Measurements from ENCODE around the gene ACTL7B.

DNA sequence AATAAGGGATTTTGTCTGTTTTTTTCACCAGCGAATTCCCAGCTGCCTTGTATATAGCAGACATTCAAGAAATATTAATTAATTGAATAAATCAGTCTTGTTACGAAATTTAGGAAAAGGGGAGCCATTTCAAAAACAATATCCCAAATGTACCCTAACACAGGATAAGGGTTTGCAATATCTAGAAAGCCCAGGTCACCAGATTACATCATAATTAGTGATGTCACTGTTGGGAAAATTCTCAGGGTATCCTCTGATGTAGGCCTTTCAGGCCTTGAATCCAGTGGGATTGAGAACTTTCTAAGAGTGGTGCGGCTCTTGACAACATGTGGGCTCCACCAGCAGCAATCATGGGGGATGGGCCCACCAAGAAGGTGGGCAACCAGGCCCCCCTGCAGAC is 6.2 kb upstream of the ACTL7B start, which contains the start of gene ACTL7A:
- TF ChIP-seq CTCF (IDR thresholded peaks at IDR 0.05; ENCODE audit: poor library complexity, severe bottlenecking) (no peak), RAD21 (conservative IDR thresholded peaks at IDR 0.05) (no peak), EP300 (conservative IDR thresholded peaks at IDR 0.05; ENCODE audit: poor library complexity, severe bottlenecking) (no peak), EZH2 (IDR thresholded peaks at IDR 0.05; ENCODE audit: borderline replicate concordance, insufficient read depth, low read length, poor library complexity, severe bottlenecking) (no peak), POLR2AphosphoS5 (IDR thresholded peaks at IDR 0.05) (no peak), MXI1 (conservative IDR thresholded peaks at IDR 0.05; ENCODE audit: poor library complexity, severe bottlenecking) (no peak)
